Stimulated activated naive CD8-positive, alpha-beta T cell treated with anti-CD3 and anti-CD28 coated beads, Interleukin-15, amount 100 ng/mL, for 72 hours (primary cell): Measurements from ENCODE around the gene POLR2E.
"Not testable (repeated sequence)": the region's sequence is repeated elsewhere in the genome, so short reads cannot be mapped to it uniquely, and the experiment has no call there.

Source experiments
- ATAC-seq: fragments of 150-1000 bp; cut with Tn5 transposase; 2 replicates; pipeline ENCODE4 v1.10.0; 2021; ENCODE audit warnings: mild to moderate bottlenecking, moderate library complexity
- DNase-seq, 2 donors: peaks; one replicate each; pipeline ENCODE4 v3.0.0; 2021 to 2022
- H3K27ac Mint-ChIP-seq, 2 donors: one replicate each; pipeline ENCODE4 v1.8.0; 2022; ENCODE audit warnings: mild to moderate bottlenecking in 2 of 2, mixed read lengths in 2 of 2, moderate library complexity in 2 of 2
- H3K27me3 Mint-ChIP-seq: one replicate; pipeline ENCODE4 v1.8.0; 2022; ENCODE audit warnings: mixed read lengths
- H3K4me1 Mint-ChIP-seq: one replicate; pipeline ENCODE4 v1.8.0; 2022; ENCODE audit warnings: mild to moderate bottlenecking, mixed read lengths
- H3K4me3 Mint-ChIP-seq, 2 donors: one replicate each; pipeline ENCODE4 v1.8.0; 2022; ENCODE audit warnings: mild to moderate bottlenecking in 2 of 2, mixed read lengths in 2 of 2, moderate library complexity in 1 of 2
- H3K9me3 Mint-ChIP-seq, 2 donors: one replicate each; pipeline ENCODE4 v1.8.0; 2022; ENCODE audit warnings: mixed read lengths in 2 of 2

POLR2E gene

DNA sequence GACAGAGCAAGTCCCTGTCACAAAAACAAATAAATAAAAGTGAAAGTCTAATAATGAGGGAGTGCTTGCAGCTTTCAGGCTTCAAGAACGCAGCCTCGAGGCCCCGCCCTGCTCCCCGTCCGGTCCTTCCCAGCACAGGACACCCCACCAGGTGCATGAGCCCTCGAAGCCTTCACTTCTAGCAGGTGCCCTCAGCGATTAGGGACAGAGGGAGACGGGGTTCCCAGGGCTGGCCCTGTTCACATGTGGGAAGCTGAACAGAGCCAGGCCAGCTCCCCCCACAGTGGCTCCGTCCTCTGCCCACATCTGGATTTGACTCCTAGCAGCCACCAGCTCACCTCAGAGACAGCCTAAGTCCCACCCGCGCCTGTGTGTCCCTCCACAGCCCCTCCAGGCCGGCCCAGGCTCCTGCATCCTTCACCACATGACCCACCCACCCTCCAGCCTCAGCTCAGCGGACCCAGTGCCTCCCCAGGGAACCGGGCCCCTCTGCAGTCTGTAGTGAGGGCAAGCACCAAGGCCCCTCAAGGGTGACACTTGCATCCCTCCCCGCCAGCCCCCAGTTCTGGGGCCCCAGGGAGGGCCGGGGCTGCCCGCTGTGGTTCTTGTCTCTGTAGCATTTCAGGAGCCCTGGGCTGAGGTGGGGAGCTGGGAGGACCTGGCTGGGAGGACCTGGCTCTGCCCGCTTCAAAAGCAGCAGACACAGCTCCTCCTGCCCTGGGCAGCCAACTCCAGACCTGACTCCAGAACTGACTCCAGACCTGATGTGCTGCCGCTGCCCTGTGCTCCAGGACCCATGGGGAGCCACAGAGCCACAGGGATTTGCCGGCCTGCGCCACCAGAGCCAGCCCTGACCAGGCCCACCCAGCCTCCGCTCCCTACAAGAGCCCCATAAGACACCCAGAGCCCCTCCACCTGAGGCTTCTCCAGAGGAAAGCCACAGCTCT, 35.9 kb upstream of the POLR2E start:
- Mint-ChIP-seq H3K4me1 (peaks cover 64% of the 10 kb centered on the region), H3K9me3 (no peaks in the 10 kb centered on the region)

DNA sequence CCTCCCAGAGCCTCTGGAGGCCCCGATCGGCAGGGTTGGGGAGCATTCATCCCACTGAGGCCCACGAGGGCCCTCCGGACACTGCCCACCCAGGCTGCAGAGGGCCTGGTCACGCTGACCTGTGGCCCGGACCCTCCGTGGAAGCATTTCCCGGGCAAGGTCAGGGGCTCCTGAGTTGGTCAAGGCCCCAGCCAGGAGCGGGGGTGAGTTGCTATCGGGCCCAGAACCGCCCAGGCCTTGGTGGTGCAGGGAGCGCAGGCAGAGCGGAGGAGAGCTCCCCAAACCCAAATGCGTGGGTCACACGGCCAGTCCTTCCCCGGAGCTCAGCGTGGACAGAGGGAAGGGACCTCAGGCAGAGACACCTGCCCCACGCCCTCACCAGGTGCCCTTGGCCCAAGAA, 34.4 kb upstream of the POLR2E start:
- Mint-ChIP-seq H3K4me3 (peak overlapping the region in 1 of 2 donors; percentile 32), H3K27me3 (no peaks in the 10 kb centered on the region), H3K4me1 (peaks cover 53% of the 10 kb centered on the region), H3K27ac (no peak overlapping the region), H3K9me3 (no peaks in the 10 kb centered on the region)
- no peak for ATAC-seq
- DNase-seq = no peak

More for the DNA sequence above, 35.9 kb upstream of the POLR2E start:
- H3K27me3 Mint-ChIP-seq = no peaks in the 10 kb centered on the region
- H3K27ac Mint-ChIP-seq = peak overlapping the region; percentile 91 to 97
- H3K4me3 Mint-ChIP-seq = peak overlapping the region; percentile 87 to 90
- ATAC-seq (no peak), DNase-seq (peak; percentile 41 to 46)

DNA sequence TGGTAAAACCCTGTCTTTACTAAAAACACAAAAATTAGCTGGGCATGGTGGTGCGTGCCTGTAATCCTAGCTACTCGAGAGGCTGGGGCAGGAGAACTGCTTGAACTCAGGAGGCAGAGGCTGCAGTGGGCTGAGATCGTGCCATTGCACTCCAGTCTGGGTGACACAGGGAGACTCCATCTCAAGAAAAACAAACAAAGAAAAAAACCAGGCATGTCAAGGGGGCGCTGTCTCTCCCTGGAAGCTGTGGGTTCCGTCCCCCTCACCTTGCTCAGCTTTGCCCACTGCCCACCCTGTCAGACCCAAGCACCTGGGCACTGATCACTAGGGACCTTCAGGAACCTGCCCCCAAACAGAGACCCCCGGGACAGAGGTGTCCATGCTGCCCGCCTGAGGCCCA, 33.9 kb upstream of the POLR2E start:
- not testable (repeated sequence) for H3K4me3 Mint-ChIP-seq, H3K9me3 Mint-ChIP-seq, ATAC-seq, DNase-seq, H3K27me3 Mint-ChIP-seq
- Mint-ChIP-seq H3K27ac (peak overlapping the region in 1 of 2 donors; percentile 15), H3K4me1 (peaks cover 51% of the 10 kb centered on the region)

DNA sequence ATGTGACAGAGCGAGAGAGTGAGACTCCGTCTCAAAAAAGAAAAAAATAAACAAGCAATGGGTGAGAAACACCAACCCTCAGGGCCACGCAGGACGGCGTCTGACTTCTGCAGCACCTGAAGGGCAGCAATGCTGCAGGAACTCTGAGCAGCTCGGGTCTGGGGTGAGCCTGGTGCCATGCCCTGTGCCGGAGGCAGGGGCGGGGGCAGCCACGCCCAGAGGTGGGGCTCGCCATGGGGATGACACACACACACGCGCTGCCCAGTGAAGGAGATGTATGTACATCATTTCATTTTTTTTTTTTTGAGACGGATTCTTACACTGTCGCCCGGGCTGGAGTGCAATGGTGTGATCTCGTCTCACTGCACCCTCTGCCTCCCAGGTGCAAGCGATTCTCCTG, 32.9 kb upstream of the POLR2E start:
- Mint-ChIP-seq H3K4me3 (no peak overlapping the region), H3K9me3 (no peaks in the 10 kb centered on the region), H3K27ac (no peak overlapping the region), H3K27me3 (no peaks in the 10 kb centered on the region), H3K4me1 (peaks cover 41% of the 10 kb centered on the region)
- ATAC-seq (no peak), DNase-seq (no peak)

DNA sequence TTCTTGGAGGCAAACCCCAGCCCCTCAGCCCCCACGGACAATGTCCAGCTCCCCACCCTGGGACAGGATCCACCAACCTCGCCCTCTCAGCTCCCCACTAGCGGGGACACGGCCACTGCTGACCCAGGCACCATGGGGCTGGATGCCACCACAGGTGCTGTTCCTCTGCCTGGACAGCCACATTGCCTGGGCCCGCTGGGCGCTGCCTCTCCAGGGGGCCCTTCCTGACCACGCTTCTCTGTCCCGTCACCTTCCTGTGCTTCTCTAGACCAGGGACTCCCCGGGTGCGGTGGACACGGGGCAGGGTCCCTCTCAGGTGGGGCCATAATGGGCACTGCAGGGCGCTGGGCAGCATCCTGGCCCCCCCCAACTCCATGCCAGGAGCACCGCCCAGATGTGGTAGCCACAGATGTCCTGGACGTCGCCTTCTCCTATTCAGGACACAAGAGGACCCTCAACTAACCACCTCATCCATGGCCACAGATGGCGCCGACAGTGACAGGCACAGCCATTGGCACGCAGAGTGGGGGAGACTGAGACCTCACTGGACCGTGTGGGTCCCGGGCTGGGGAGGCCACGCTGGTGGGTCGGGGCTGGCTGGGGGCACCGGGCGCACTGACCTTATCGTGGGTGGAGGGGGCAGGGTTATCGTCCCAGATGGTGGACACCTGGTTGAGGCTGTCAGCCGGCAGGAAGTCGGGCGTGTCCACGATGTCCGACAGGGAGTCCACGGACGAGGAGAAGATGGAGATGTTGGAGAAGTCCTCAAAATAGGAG, 32.0 kb upstream of the POLR2E start:
- no peaks in the 10 kb centered on the region for H3K27me3 Mint-ChIP-seq
- H3K27ac Mint-ChIP-seq = peak overlapping the region; percentile 25 to 54
- no peak overlapping the region for H3K4me3 Mint-ChIP-seq
- peaks cover 41% of the 10 kb centered on the region for H3K4me1 Mint-ChIP-seq
- no peak for ATAC-seq
- no peak for DNase-seq
- H3K9me3 Mint-ChIP-seq = no peaks in the 10 kb centered on the region

DNA sequence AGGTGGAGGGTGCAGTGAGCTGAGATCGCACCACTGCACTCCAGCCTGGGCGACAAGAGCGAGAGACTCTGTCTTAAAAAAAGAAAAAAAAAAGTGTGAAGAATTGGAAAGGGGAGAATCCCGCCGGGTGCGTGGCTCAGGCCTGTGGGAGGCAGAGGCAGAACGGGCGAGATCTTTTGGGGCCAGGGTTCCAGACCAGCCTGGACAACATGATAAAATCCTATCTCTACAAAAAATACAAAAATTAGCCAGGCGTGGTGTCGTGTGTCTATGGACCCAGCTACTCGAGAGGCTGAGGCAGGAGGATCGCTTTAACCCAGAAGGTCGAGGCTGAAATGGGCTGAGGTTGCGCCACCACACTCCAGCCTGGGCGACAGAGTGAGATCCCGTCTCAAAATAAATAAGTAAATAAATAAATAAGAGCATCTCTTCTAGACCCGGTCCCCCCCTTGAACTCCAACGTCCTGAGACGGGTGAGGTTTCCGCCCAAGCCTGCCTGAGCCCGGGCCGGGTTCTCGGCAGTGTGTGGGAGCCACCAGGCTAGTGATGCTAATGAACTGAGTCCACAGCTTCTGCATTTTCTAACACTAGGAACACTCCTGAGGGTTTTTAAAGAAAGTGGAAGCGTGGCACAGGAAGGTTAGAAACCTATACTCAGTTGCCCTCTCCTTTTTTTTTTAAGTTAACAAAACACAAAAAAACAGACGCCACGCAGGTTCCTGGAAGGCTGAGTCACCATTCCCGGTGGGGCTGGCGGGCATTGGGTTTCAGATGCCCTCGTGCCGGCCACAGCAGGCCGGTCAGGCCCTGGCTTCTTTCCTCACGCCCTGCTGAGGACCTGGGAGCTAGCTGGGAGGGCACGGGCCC, 30.7 kb upstream of the POLR2E start:
- H3K4me1 Mint-ChIP-seq = peaks cover 33% of the 10 kb centered on the region
- H3K9me3 Mint-ChIP-seq = no peaks in the 10 kb centered on the region
- ATAC-seq (no peak), DNase-seq (no peak)
- H3K27me3 Mint-ChIP-seq = no peaks in the 10 kb centered on the region
- no peak overlapping the region for H3K27ac Mint-ChIP-seq
- H3K4me3 Mint-ChIP-seq = no peak overlapping the region

DNA sequence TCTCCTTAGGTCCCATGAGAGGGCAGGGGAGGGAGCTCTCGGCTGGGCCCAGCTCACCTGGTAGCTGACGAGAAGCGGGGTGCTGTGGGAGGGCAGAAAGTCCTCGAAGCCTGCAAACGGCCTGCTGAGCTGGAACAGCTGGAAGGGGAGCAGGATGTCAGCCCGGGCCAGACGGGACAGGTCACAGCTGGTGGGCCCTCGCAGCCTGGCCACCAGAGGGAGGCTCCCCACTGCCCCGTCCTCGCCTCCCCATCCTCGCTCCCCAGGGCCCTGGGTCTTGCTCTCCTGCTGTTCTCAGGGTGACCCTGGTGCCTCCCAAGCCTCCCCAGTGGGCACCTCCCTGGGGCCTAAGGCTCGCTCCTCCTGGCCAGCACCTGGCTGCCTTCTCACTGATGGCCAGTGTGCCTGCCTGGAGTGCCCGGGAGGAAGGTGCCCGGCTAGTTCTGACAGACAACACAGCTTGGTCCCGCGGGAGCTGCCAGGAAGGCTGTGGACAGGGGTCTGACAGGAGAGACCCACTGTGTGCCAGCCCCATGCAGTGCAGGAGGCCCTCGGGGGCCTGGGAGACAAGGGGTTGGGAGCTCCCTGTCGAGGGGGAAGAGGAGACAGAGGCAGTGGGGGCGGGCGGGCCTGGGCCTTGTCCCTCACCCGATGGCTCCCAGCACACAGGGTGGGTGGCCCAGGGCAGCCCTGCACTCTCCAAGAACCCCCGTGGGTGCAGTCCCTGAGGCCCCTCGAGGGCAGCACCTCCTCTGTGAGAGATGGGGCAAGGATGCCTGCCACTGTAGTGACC, 28.9 kb upstream of the POLR2E start:
- no peak overlapping the region for H3K4me3 Mint-ChIP-seq
- no peak for DNase-seq
- no peaks in the 10 kb centered on the region for H3K9me3 Mint-ChIP-seq
- peaks cover 16% of the 10 kb centered on the region for H3K4me1 Mint-ChIP-seq
- no peak for ATAC-seq
- no peak overlapping the region for H3K27ac Mint-ChIP-seq
- H3K27me3 Mint-ChIP-seq = no peaks in the 10 kb centered on the region

DNA sequence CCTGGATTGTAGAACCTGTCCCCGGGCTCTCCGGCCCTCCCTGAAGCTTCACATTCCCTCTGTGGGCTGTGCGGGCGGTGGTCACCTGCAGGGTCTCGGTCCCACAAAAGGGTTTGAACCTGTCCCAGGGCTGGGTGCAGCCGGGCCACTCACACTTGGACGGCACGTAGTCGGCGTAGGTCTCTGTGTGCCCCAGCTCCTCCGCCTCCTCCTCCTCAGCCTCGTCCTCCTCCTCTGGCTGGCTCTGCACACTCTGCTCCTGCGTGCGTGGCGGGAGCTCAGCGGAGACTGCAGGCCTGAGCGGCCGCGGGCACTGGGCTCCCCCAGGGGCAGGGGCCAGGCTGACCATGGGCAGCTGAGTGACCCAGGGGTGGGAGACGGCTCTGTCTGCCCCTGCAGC, 28.2 kb upstream of the POLR2E start:
- Mint-ChIP-seq H3K4me1 (peaks cover 15% of the 10 kb centered on the region), H3K9me3 (no peaks in the 10 kb centered on the region), H3K4me3 (no peak overlapping the region), H3K27ac (no peak overlapping the region), H3K27me3 (no peaks in the 10 kb centered on the region)
- DNase-seq (no peak), ATAC-seq (no peak)

DNA sequence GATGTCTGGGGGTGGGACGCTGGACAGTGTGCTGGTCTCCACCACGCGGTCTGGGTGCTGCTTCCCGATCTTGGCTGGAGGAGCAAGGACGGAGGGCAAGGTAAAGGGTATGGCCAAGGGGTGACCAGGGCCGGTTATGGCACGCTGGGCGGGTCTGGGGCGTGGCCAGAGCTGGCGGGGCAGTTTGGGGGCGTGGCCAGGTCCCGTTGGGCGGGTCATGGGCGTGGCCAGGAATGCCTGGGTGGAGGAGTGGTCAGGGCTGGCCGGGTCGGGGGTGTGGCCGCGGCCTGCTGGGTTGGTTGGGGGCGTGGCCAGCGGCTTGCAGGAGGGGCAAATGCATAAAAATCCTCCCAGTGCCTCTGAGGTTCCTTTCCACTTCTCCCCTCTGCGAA, 27.8 kb upstream of the POLR2E start:
- no peaks in the 10 kb centered on the region for H3K9me3 Mint-ChIP-seq
- H3K27ac Mint-ChIP-seq = peak overlapping the region in 1 of 2 donors; percentile 78
- DNase-seq (peak in 1 of 2 donors; percentile 50), ATAC-seq (peak; percentile 32)
- H3K4me1 Mint-ChIP-seq = peaks cover 15% of the 10 kb centered on the region
- no peaks in the 10 kb centered on the region for H3K27me3 Mint-ChIP-seq
- H3K4me3 Mint-ChIP-seq = no peak overlapping the region

DNA sequence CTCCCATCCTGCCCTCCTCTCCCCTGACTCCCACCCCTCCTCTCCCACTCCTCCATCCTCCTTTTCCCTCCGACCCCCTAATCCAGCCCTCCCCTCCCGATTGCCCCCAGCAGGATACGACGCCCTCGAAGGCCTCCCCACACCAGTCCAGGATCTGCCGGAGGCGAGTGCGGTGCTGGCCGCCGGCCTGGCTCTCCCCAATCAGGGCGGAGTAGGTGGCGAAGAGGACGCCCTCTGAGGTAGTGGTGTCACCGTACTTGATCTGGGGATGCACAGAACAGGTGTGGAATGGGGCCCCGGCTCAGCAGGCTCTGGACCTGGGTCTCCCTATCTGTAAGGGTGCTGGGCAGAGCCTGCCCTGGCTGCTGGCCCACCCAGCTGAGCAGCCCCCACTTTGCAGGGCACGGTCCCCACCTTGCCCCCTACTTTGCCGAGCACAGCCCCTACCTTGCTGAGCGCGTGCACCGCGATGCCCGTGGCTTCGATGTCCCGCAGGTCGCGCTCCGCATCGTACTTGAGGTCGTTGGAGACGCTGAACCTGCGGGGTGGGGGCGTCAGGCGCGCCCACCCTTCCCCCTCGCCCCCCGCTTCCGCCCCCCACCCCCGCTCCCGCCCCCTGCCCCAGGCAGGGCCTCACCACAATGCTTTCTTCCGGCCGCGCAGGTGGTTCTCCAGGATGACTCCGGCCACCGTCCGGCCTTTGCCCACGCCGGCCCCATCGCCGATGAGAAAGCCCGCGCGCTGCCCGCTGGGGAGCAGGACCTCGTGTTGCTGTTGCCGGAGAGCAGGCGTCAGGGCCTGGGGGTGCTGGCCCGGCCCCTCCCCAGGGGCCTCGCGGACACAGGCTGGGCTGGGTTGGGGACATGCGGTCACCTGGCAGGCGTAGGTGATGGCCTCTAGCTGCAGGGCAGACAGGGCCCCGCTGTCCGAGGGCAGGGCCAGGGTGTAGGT, 27.1 kb upstream of the POLR2E start:
- H3K9me3 Mint-ChIP-seq = no peaks in the 10 kb centered on the region
- H3K4me1 Mint-ChIP-seq = peaks cover 14% of the 10 kb centered on the region
- peak; percentile 18 for ATAC-seq
- no peak for DNase-seq
- H3K27me3 Mint-ChIP-seq = no peaks in the 10 kb centered on the region
- H3K27ac Mint-ChIP-seq = peak overlapping the region in 1 of 2 donors; percentile 78
- no peak overlapping the region for H3K4me3 Mint-ChIP-seq

DNA sequence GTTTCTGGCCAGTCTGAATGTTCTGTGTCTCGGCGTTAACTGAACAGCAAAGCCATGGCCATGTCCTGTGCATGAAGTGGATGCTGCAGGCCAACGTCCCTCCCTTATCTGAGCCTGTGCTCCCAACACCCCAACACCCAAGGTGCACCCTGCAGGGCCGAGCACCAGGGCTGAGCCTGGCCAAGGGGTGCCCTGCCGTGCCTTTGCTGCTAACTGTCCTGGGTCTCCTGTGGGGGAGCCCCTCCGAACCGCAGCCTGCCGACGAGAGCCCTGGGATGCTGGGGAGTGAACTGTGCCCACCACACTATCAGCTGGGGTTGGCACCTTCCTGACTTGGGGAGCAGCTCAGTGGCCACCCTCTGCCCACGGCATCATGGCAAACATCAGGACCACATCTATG, 26.2 kb upstream of the POLR2E start:
- Mint-ChIP-seq H3K9me3 (no peaks in the 10 kb centered on the region), H3K27me3 (no peaks in the 10 kb centered on the region), H3K27ac (no peak overlapping the region), H3K4me3 (no peak overlapping the region), H3K4me1 (peaks cover 5% of the 10 kb centered on the region)
- DNase-seq (no peak), ATAC-seq (no peak)

DNA sequence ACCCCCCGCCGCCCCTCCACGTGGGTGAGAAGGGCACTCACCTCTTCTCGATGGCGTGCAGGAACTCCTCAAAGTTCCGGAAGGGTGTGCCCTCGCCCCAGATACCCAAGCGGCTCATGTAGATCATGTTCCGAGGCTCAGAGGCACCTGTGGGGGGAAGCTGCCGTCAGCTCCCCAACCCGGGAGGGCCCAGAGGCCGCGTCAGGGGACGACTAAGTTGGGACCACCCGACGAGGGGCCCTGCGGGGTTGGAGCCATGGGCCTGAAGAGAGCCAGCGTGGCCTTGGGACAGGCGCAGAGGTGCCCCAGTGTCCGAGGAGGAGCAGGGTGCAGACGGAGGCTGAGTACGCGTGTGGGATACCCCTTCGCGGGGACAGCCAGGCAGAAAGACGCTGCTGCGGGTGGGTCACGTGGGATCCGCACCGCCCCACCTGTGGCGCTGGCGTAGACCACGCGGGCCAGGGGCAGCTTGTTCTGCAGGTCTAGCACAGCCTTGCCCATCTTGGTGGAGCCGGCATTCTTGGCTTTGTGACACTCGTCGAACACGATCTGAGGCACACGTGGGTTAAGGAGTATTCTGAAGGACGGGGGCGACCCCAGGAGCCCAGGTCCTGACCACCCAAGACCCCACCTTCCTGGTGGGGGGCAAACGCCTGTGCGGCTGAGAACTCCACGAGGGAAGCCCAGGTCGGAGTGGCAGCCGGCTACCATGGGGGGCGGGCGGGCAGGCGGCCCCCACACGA, 24.5 kb upstream of the POLR2E start:
- Mint-ChIP-seq H3K9me3 (no peaks in the 10 kb centered on the region), H3K27me3 (no peaks in the 10 kb centered on the region), H3K4me1 (peaks cover 5% of the 10 kb centered on the region), H3K27ac (no peak overlapping the region), H3K4me3 (no peak overlapping the region)
- DNase-seq = no peak
- ATAC-seq = no peak

DNA sequence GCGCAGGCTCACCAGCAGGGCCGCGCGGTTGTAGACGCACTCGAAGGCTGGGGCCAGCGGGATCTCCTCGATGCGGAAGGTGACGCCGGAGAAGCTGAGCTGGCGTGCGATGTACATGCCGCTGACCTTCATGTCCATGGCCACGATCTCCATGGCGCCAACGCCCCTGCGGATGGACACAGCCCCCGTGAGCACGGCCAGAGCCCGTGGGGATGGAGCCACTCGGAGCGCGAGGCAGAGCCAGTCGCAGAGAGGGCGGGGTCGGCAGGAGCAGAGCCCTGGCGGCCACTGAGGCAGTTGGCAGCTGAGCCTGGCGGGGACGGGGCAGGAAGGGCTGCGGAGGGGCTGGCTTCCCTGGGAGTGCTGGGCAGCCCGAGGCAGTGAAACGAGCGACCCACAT, 23.8 kb upstream of the POLR2E start:
- ATAC-seq (no peak), DNase-seq (no peak)
- H3K9me3 Mint-ChIP-seq = no peaks in the 10 kb centered on the region
- no peak overlapping the region for H3K4me3 Mint-ChIP-seq
- no peaks in the 10 kb centered on the region for H3K27me3 Mint-ChIP-seq
- H3K4me1 Mint-ChIP-seq = peaks cover 6% of the 10 kb centered on the region
- H3K27ac Mint-ChIP-seq = peak overlapping the region in 1 of 2 donors; percentile 38
